Dedifferentiated amniotic fluid mesenchymal stem cell (primary cell): ENCODE measurements around the gene CES3.
"Not testable (repeated sequence)": the region's sequence is repeated elsewhere in the genome, so short reads cannot be mapped to it uniquely, and the experiment has no call there.

Source experiments
- DNase-seq: peaks from one replicate; pipeline ENCODE4 v3.0.0-alpha.2; 2016; ENCODE audit errors: extremely low spot score

CES3 gene

GRCh38 chr16:66946974-66947301 lies 14.1 kb upstream of the CES3 start:
- DNase-seq, result no peak

DNA sequence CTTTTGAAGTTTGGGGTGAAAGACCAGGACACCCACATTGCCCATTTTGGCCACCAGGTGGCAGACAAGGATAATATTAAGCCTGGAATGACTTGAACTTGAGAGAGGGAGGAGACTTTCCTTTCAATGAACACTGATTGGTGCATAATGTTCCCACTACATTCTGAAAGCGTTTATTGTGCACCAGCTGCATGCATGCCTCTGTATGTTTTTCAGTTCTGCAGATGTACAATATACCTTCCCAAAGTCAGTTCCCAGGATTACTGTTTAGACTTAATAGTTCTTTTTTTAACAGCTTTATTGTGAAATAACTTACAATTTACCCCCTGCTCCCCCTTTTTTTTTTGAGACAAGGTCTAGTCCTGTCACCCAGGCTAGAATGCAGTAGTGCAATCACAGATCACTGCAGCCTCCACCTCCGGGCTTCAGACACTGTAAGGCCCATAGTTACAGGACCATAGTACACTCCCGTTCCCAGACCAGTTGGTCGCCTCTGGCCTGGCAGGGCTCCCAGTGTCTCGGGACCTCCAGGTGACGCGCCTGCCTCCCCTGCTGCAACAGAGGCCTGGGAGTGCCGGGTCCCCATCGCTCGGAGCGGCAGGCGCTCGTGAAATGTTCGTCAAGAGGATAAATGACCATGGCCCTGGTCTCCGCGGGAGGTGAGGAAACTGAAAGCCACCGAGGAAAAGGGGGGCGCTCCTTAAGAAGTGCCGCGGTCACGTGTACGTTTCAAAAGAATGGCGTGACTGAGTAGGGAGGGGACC lies 13.6 kb upstream of the CES3 start:
- peak; percentile 92 for DNase-seq

GRCh38 chr16:66948134-66948836 lies 12.8 kb upstream of the CES3 start:
- DNase-seq, result no peak

GRCh38 chr16:66948837-66949225 lies 12.2 kb upstream of the CES3 start:
- DNase-seq, result no peak

DNA sequence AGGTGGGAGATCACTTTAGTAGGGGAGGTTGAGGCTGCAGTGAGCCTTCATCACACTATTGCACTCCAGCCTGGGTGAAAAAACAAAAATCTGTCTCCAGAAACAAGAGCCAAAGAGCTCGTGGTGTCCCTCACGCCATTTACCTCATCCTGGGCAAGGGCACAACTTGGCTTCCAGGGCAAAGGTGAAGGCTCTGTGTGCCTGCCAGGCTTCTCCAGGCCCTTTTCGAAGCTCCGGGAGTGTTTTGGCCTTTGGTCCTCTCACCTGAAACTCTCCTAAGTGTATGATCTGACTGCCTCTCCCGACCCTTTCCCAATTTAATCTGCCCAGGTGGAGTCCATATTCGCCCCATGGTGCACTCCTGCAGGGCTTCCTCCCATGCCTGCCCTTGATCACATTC lies 11.6 kb upstream of the CES3 start:
- no peak for DNase-seq

GRCh38 chr16:66950437-66950836 lies 10.6 kb upstream of the CES3 start:
- DNase-seq, result no peak

- DNase-seq, result no peak
Measured at GRCh38 chr16:66950971-66951790, 9.9 kb upstream of the CES3 start.

DNA sequence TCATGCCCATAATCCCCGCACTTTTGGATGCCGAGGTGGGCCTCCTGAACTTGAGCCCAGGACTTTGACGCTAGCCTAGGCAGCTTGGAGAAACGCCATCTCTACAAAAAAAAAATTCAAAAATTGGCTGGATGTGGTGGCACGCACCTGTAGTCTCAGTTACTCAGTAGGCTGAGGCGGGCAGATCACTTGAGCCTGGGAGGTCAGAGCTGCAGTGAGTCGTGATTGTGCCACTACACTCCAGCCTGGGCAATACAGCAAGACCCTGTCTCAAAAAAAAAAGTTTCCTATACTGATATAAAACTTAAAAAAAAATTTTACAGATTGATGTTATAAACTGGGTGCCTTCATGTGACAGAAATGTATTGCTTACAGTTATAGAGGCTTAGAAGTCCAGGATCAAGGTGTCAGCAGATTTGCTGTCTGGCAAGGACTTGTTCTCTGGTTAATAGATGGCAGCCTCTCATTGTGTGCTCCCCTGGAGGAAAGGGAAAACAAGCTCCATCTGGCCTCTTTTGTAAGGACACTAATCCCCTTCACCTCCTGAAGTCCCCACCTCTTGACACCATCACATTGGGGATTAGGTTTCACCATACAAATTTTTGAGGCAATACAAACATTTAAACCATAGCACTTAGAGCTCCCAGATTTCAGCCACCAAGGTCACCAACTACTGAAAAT lies 8.5 kb upstream of the CES3 start:
- no peak for DNase-seq

- DNase-seq, result no peak
Measured at GRCh38 chr16:66953462-66954096, 7.5 kb upstream of the CES3 start.

DNA sequence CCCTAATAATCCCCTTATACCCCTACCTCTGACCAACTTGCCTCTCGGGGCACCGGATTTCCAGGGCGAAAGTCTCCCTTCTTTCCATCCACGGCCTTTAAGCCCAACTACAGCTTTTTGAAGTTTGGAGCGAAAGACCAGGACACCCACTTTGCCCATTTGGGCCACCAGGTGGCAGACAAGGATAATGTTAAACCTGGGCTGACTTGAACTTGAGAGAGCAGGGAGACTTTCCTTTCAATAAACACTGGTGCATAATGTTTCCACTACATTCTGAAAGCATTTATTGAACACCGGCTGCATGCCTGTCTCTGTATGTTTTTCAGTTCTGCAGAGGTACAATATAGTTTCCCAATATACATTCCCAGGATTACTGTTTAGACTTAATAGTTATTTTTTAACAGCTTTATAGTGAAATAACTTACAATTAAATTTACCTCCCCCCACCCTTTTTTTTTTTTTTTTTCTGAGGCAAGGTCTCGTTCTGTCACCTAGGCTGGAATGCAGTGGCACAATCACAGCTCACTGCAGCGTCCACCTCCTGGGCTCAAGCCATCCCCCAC lies 6.9 kb upstream of the CES3 start:
- peak; percentile 75 for DNase-seq

DNA sequence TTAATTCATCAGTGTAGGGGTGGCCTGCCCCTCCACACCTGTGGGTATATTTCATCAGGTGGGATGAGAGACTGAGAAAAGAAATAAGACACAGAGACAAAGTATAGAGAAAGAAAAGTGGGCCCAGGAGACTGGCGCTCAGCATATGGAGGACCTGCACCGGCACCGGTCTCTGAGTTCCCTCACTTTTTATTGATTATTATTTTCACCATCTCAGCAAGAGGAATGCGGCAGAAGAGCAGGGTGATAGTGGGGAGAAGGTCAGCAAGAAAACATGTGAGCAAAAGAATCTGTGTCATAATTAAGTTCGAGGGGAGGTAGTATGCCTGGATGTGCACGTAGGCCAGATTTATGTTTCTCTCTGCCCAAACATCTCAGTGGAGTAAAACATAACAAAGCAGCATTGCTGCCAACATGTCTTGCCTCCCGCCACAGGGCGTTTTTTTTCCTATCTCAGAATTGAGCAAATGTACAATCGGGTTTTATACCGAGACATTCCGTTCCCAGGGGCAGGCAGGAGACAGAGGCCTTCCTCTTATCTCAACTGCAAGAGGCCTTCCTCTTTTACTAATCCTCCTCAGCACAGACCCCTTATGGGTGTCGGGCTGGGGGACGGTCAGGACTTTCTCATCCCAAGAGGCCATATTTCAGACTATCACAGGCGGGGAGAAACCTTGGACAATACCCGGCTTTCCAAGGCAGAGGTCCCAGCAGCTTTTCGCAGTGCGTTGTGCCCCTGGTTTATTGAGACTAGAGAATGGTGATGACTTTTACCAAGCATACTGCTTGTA lies 5.5 kb upstream of the CES3 start:
- not testable (repeated sequence) for DNase-seq

GRCh38 chr16:66956154-66956457 lies 5.0 kb upstream of the CES3 start:
- DNase-seq, result not testable (repeated sequence)

- DNase-seq, result no peak
Measured at GRCh38 chr16:66958857-66959703, 2.0 kb upstream of the CES3 start.

DNA sequence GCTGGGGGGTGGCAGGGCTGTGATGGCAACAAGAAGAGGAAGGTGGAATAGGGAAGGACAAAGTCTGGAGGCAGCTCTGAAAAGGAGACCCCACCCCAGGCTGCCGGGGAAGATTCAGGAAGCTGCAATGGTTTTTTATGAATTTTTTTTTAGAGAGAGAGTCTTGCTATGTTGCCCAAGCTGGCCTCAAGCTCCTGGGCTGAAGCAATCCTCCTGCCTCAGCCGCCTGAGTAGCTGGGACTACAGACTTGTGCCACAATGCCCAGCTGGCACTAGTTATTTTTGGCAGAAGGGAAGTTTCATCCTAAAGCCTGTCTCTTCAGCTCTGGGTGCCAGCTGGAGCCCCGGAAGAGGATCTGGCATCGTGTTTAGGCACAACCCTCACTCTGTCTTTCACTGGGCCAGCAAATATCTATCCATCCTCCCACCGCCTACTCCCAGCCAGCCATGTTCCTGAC lies 1.3 kb upstream of the CES3 start:
- no peak for DNase-seq

DNA sequence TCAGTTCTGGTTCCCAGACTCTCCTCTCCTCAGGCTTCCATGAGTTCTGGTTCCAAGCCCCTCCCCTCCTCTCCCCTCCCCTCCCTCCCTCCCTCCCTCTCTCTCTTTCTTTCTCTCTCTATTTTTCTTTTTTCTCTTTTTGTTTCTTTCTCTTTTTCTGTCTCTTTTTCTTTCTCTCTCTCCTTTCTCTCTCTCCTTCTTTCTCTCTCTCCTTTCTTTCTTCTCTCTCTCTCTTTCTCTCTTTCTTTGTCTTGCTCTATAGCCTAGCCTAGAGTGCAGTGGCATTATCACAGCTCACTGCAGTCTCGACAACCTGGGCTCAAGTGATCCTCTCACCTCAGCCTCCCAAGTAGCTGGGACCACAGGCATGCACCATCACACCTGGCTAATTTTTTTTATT lies 796 bp upstream of the CES3 start:
- no peak for DNase-seq

DNA sequence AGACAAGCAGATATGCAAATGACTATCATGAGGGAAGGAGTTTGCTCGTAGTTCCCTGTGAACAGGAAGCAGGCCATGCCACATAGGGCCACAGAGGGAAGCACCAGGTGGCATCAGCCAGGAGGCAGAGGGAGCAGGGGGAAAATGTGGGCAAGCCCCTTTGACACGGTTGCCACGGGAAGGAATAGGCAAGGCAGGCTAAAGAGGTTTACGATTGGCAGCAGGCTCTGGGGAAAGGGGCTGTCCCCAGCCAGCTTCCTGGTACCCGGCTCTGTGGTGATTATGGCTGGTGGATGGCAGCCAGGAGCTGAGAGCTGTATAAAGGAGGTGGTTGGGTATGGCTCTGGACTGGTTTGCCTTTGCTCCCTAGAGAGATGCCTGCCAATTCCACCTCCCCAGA lies 848 bp downstream of the CES3 start:
- no peak for DNase-seq

- no peak for DNase-seq
Measured at GRCh38 chr16:66964049-66964448, 3.0 kb downstream of the CES3 start.

- no peak for DNase-seq
Measured at GRCh38 chr16:66968847-66969246, 7.8 kb downstream of the CES3 start.
